ENCODE data around the gene TMCC1.

GRCh38 chr3:129686941-129687340, 206.6 kb downstream of the TMCC1 start:
- TF ChIP-seq CTCF (conservative IDR thresholded peaks at IDR 0.05; ENCODE audit: low read depth, low read length) (no peak), EZH2 (IDR thresholded peaks at IDR 0.05; ENCODE audit: low read length, unreplicated experiment) (no peak), EZH2phosphoT487 (IDR thresholded peaks at IDR 0.05; ENCODE audit: borderline replicate concordance, low read length) (no peak)
